22Rv1 (cell line): Measurements from ENCODE around the gene POMT2.

Source experiments
- H3K27ac ChIP-seq: fragments of 450-650 bp; 2 replicates; pipeline ENCODE4 v1.5.1; 2017
- CTCF ChIP-seq: fragments of 450-650 bp; IDR thresholded peaks from 2 replicates; pipeline ENCODE4 v1.5.1; 2017; ENCODE audit warnings: mild to moderate bottlenecking
- ZFX ChIP-seq: fragments of 450-650 bp; IDR thresholded peaks from 2 replicates; pipeline ENCODE4 v1.6.1; 2017; ENCODE audit warnings: antibody characterized with exemption, borderline replicate concordance

The POMT2 gene

DNA sequence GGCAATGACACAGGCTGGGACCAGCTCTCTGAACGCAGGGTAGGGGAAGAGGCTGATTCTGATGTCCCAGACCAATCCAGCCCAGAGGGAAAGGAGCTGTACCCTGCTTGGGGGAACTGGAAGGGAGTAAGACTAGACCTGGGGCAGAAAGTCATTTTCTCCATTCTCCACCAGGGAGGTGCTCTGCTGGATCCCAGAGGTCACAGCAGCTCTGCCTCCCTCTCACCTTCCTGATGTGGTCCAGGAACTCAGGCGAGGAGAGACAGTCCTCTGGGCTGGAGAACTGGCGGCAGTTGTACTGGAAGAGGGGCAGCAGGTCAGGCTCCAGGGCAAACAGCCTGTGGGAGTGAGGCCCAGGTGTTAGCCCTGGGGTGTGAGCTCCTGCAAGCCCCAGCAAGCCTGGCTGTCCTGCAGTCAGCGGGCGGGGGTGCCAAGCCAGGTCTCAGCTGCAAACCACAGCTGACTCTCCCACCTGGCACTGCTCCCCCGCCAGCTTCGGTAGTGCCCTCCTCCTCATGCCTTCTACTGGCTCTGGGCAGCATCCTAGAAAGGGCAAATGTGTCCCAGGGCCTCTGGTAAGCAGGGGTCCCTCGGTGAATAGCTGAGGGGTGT is 51.6 kb downstream of the POMT2 start:
- TF ChIP-seq CTCF (no peak), ZFX (no peak)
- no peak overlapping the region for H3K27ac ChIP-seq

DNA sequence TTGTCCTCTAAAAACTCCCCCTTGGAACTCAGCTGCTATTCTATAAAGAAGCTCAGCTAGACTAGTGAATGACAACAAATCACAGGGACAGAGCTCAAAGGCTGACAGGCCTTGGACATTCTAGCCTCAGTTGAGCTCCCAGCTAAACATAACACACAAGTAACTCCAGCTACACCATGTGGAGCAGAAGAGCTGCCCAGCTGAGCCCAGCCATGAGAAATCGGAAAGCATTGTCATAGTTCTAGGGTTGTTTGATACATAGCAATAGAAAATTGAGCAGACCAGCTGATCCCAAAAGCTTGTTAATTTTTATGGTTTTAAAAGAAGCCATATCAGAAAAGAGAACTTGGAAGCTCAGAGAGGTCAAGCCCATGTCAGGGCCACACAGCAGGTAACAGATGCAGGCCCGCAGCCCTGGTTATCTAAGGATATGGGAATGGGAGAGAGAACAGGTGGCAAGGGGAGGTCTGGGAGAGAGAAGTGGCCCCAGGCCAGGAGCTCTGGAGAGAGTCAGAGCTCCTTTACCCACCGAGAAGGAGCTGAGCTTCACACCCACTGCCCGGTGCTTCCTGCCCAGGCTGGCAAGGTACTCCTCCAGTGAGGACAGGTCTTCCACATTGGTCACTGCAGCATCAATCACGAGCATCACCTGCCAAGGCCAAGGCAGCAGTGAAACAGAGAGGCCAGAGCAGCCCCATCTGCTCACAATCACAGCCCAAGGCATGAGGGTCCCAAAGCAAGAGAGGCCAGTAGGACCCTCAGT is 52.6 kb downstream of the POMT2 start:
- no peak overlapping the region for H3K27ac ChIP-seq
- TF ChIP-seq CTCF: no peak
- TF ChIP-seq ZFX: no peak

DNA sequence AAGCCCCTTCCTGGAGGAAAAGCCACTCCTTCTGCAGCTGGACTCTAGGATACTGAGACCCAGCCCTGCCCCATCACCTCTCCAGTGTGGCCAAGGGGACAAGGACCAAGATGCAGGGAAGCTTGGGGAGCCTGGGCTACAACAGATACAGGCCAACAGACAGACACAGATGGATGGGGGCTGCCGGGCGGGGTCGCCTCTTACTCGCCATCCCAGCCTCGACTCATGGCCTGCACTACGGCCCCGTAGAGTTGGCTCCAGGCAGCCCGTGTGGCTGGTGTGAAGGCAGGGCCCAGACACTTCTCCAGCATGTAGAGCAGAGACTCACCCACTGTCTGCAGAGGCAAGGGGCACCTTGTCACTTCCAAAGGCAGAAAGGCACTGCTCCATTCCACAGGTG is 54.3 kb downstream of the POMT2 start:
- no peak for TF ChIP-seq CTCF
- TF ChIP-seq ZFX: no peak
- H3K27ac ChIP-seq: no peak overlapping the region

DNA sequence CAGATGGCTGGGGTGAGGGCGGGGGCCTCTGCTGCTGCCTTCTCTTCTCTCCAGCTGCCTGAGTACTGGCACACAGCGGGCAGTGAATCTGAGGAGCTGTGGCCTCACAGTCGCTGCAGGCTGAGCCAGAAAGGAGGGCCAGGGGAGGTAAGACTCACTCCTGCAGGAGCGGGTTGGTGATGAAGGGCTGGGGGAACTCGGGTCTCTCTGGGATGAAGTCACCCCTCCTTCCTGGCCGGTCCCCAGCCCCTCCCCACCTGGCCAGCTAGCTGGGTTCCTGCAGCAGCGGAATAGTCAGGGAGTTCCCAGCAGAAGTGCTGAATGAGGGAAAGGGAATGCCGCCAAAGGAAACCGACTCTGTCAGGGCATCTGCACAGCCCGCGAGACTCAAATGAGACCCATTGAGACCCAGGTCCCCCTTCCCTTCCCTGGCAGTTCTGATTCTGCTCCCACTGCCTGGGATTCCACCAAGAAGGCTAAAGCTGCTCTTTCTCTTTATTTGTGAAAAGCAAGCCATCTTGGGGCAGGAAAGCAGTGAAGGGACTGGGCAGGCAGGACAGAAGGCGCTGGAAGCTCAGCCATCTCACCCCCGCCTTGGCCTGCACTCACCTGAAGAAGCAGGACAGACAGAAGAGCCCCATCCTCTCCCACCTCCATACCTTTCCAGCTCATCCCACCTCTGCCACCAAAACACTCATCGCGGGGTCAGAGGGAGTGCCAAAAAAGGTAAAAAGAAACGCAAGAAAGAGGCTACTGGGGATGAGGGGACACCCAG is 54.9 kb downstream of the POMT2 start:
- TF ChIP-seq CTCF: no peak
- TF ChIP-seq ZFX: no peak
- no peak overlapping the region for H3K27ac ChIP-seq

DNA sequence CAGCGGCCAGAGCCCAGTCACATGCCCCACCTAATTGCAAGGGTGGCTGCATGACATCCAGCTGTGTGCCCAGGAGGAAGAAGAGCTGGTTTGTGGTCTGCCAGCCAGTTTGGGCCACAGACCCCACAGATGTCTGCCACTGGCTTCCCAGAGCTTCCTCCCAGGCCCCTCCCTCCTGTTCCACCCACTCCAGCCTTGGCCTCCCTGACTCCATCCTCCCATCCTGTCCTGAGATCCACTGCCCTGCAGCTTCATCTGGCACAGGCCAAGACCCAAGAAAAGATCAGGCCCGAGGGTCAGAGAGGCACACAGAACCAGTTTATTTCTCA is 55.5 kb downstream of the POMT2 start:
- no peak overlapping the region for H3K27ac ChIP-seq

GRCh38 chr14:77264466-77265186 is 56.1 kb downstream of the POMT2 start:
- TF ChIP-seq CTCF (no peak), ZFX (no peak)

More for the DNA sequence above, 55.5 kb downstream of the POMT2 start:
- no peak for TF ChIP-seq ZFX

GRCh38 chr14:77260631-77261030 is 60.1 kb downstream of the POMT2 start:
- TF ChIP-seq ZFX (no peak), CTCF (no peak)
- no peak overlapping the region for H3K27ac ChIP-seq

More at GRCh38 chr14:77264466-77265186, 56.1 kb downstream of the POMT2 start:
- no peak overlapping the region for H3K27ac ChIP-seq
